ENCODE measurements around the gene CTCF.

Gene CTCF

GRCh38 chr16:67651039-67651438, 88.7 kb downstream of the CTCF start:
- DNase-seq (ENCODE audit: low read depth in 3 of 3) = no peak

- DNase-seq (ENCODE audit: low read depth in 3 of 3) = no peak
Observed at GRCh38 chr16:67651847-67652246, 89.5 kb downstream of the CTCF start.

GRCh38 chr16:67652578-67653127, 90.3 kb downstream of the CTCF start:
- DNase-seq (ENCODE audit: low read depth in 3 of 3) = no peak

DNA sequence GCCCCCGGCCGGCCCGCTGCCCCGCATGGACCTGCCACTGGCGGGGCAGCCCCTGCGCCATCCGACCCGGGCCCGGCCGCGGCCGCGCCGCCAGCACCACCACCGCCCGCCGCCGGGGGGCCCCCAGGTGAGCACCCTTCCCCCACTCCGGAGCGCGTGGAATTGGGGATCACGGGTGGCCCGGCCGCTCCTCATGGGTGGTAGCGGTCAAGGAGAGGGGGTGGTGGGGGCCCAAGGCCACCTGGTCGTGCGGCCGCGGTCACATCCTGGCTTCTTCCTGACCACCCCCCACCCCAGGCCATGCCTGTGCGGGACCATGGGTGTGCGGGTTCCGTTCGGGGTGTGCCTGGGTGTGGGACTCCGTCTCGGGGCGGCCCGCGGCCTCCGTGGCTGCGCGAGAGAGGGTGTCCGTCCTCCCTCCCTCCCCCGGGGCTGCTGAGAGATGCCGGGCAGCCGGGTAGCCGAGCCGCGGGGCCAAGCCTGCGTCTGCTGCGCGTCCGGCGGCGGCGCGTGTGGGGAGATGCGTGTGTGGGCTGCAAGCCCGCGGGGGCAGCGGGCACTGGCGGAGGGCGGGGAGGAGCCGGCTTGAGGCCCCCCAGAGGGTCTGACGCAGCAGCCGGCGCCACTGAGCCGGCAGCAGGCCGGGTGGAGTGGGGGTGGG, 90.9 kb downstream of the CTCF start:
- DNase-seq (ENCODE audit: low read depth in 3 of 3) = no peak

- no peak for DNase-seq (ENCODE audit: low read depth in 3 of 3)
Observed at GRCh38 chr16:67653789-67654402, 91.6 kb downstream of the CTCF start.

DNA sequence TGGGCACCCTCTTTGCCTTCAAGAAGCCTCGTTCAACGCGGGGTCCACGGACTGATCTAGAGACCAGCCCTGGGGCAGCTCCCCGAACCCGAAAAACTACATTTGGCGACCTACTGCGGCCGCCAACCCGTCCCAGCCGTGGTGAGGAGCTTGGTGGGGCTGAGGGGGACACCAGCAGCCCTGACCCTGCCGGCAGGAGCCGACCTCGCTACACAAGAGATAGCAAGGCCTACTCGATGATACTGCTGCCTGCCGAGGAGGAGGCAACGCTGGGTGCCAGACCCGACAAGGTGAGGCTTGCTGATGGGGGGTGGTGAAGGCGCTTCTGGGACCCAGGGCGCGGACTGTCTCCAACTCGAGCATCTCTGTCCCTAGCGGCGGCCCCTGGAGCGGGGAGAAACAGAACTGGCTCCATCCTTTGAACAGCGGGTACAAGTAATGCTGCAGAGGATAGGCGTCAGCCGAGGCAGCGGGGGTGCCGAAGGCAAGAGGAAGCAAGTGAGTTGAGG, 92.1 kb downstream of the CTCF start:
- no peak for DNase-seq (ENCODE audit: low read depth in 3 of 3)

GRCh38 chr16:67655363-67655762, 93.0 kb downstream of the CTCF start:
- no peak for DNase-seq (ENCODE audit: low read depth in 3 of 3)

- no peak for DNase-seq (ENCODE audit: low read depth in 3 of 3)
Observed at GRCh38 chr16:67656344-67657016, 94.2 kb downstream of the CTCF start.

DNA sequence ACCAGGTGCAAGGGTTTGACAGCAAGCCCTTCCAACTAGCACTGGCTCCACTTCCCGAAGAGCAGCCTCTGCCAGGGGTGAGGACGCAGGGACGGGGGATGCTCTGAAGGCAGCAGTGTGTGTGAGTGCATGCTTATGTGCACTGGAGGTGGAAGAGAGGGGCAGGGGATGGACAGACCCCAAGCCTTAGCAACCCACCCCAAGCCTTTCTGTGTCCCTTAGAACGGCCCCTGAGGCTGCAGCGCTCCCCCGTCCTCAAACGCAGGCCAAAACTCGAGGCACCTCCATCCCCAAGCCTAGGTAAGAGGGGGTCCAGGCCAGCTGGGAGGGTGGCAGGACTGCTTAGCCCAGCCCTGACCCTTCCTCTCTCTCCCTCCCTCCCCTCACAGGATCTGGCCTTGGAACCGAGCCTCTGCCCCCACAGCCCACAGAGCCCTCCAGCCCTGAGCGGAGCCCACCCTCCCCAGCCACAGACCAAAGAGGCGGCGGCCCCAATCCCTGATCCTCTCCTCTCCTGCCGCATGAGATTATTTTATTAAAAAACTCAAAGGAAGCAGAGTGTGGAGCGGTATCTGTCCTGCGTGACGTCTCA, 94.8 kb downstream of the CTCF start:
- DNase-seq (ENCODE audit: low read depth in 3 of 3) = no peak

- no peak for DNase-seq (ENCODE audit: low read depth in 3 of 3)
Observed at GRCh38 chr16:67657751-67658518, 95.6 kb downstream of the CTCF start.

DNA sequence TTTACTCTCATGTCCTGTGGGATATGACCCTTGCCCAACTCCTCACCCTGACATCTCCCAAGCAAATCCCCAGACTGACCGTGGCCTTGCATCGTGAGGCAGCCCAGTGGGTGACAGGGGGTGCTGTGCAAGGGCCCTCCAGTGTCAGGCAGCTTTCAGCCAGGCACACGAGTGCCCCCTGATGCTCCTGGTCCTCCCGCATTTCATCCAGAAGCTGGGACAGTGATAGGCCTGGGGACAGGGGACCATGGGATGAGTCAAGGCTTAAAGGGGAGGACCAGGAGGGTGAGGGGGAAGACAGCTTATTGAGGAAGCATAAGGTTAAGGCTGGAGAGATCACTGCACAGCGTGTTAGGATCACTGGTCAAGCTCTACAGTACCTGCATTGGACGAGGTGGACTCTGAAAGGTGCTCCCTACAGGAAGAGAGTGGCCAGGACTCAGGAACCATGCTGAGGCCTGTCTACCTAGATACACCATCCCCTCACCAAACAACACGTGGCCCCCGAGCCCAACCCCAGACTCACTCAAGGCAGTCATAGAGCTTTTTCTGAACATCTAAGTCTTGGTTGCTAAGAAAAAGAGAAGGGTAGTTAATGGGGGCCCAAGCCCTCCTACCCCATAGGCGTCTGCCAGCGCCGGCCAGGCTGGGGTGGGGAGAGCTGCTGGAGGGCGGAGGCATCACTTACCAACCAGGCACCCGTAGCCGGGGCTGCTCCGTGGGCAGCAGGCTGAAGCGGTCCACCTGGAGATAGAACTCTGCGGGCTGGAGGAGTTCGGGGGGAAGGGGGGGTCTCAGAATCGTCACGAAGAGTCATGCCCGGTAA, 96.7 kb downstream of the CTCF start:
- no peak for DNase-seq (ENCODE audit: low read depth in 3 of 3)

DNA sequence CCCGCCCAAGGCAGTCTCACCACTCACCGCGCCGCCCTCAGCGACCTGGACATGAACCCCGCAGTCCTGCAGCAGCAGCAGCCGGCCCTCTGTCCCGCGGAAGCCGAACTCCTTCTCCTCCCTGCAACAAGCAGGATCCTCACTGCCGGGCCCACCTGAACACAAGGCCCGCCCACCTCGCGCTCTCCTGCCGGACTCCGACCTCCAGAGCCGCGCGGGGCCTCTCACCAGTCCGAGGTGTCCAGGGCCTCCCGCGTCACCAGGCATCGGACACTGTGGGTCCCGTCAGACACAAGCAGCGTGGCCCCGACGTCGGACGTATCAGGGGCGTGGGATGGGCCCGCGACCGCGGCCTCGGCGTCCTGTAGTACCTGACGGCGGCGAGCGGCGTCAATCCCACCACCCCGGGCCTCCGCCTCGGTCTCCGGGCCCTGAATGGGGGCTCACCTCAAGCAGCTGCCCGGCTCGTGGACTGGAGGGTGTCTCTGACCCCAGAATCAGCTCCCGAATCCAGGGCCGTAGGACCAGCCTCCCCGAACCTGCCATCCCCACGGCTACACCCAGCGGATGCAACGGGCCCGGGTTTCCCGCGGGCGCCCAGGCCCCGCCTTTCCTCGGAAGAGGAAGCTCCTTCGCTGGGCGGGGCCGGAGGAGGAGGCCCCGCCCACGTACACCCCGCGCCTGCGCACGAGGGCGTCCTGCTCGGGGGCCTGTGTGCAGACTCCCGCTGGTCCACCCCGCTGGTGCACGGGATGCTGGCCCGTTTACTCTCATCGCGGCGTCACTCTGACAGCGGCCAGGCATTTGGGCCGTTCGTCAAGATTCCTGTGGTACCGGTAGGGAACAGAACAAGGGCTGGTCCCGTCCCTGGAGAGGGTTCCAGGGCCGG, 97.6 kb downstream of the CTCF start, which contains the start of gene ACD:
Gene ACD, minus strand, starts transcription at position 586 of the 889 bp plus-strand sequence. Its CDS starts 40 bp downstream, at position 546.
- DNase-seq (ENCODE audit: low read depth in 3 of 3) = peak; percentile 88 to 94 (median 89)

DNA sequence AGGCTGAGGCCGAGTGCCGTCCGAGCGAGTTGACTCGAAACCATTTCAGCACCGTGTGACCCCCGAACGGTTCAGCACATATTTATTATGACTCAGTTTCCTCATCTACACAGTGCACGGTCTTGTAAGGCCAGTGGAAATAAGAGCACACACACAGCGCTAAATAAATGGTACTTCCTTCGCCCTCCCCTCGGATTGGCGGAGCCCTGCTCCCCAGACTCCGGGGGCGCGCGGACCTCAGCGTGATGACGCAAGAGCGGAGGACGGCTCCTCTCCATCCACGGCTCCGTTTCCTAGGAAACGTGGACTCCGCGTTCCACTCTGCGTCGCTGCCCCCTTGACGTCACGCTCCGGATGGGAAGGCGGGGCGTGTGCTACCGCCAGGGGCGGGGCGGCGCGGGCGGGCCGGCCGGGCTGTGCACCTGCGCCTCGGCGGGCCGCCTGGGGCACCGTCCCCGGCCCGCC, 98.3 kb downstream of the CTCF start, which contains the start of gene PARD6A:
Gene PARD6A, plus strand, starts transcription at position 397 of the 465 bp plus-strand sequence. CDS start 79 bp downstream, outside the sequence.
- DNase-seq (ENCODE audit: low read depth in 3 of 3) = peak; percentile 86 to 90 (median 87)

DNA sequence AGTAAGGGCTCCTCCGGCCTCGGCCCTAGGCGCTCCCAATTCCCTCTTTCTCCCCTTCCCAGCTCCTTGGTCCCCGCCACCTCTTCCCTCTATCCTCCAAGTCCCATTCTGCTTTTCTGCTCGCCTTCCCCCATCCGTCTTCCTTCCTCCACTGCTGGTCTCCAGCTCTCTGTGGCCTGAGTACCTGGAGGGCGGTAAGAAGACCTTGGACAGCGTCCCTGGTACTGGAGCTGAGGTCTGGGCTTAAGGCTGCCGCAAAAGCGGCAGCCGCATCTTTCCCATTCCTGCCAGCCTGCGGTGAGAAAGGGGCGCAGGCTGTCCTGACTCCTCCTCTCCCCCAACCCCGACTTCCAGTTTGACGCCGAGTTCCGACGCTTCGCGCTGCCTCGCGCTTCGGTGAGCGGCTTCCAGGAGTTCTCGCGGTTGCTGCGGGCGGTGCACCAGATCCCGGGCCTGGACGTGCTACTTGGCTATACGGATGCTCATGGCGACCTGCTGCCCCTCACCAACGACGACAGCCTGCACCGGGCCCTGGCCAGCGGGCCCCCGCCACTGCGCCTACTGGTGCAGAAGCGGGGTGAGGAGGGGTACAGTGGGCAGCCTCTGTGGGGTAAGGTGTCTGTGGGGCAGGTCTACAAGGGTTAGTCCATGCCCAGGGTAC, 98.9 kb downstream of the CTCF start:
- no peak for DNase-seq (ENCODE audit: low read depth in 3 of 3)

DNA sequence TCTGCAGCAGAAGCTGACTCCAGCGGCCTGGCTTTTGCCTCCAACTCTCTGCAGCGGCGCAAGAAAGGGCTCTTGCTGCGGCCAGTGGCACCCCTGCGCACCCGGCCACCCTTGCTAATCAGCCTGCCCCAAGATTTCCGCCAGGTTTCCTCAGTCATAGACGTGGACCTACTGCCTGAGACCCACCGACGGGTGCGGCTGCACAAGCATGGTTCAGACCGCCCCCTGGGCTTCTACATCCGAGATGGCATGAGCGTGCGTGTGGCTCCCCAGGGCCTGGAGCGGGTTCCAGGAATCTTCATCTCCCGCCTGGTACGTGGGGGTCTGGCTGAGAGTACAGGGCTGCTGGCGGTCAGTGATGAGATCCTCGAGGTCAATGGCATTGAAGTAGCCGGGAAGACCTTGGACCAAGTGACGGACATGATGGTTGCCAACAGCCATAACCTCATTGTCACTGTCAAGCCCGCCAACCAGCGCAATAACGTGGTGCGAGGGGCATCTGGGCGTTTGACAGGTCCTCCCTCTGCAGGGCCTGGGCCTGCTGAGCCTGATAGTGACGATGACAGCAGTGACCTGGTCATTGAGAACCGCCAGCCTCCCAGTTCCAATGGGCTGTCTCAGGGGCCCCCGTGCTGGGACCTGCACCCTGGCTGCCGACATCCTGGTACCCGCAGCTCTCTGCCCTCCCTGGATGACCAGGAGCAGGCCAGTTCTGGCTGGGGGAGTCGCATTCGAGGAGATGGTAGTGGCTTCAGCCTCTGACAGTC, 99.7 kb downstream of the CTCF start:
- DNase-seq (ENCODE audit: low read depth in 3 of 3) = no peak

DNA sequence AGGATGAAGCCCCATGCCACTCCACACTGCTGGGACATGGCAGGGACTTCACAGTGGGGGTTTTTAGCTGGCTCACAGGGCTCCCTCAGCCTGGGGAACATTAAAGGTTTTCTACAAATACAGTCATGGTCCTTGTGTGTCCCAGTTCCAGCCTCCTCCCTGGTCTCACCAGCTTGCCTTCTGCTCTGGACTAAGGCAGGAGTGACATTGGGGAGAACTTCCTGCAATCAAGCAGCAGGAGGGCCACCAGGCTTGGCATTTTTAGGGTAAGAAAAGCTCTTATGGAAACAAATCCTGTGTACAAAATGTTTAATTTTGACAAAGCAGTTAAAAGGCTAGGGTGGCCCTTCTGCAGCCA, 100.3 kb downstream of the CTCF start:
- DNase-seq (ENCODE audit: low read depth in 3 of 3) = no peak

GRCh38 chr16:67663151-67663876, 101.0 kb downstream of the CTCF start:
- no peak for DNase-seq (ENCODE audit: low read depth in 3 of 3)
